Mesodermal cell (in vitro differentiated cells): ENCODE results near the gene CDKN2B-AS1.

Experiments used
- H3K27ac ChIP-seq: 2 replicates; pipeline ENCODE4 v1.7.0; 2013; ENCODE audit warnings: mild to moderate bottlenecking, low read depth, low read length, moderate library complexity; ENCODE audit not compliant: severe bottlenecking
- H3K36me3 ChIP-seq: 2 replicates; pipeline ENCODE4 v1.7.1; 2013; ENCODE audit warnings: mild to moderate bottlenecking, low read length, moderate library complexity; ENCODE audit not compliant: control insufficient read depth, insufficient read depth
- H3K4me1 ChIP-seq: one replicate; pipeline ENCODE4 v1.7.1; 2013; ENCODE audit warnings: mild to moderate bottlenecking, low read length; ENCODE audit not compliant: insufficient read depth, control insufficient read depth, poor library complexity, severe bottlenecking
- H3K4me3 ChIP-seq: 2 replicates; pipeline ENCODE4 v1.7.0; 2013; ENCODE audit warnings: low read length, control low read depth, mild to moderate bottlenecking; ENCODE audit not compliant: insufficient read depth, poor library complexity, severe bottlenecking; ENCODE audit errors: extremely low read depth
- H3K9me3 ChIP-seq: 2 replicates; pipeline ENCODE4 v1.7.1; 2013; ENCODE audit warnings: mild to moderate bottlenecking, low read length, moderate library complexity; ENCODE audit not compliant: control insufficient read depth
- WGBS, 2 experiments: methylation state at CpG; one replicate each; pipeline ENCODE4 v1.1.5; 2013; ENCODE audit warnings: missing lambda C conversion rate in 2 of 2; ENCODE audit not compliant: insufficient coverage in 2 of 2; 5-methylcytosine and 5-hydroxymethylcytosine counted together

The CDKN2B-AS1 gene

GRCh38 chr9:22111176-22111953 lies 116.8 kb downstream of the CDKN2B-AS1 start:
- H3K27ac ChIP-seq: no peak overlapping the region
- H3K9me3 ChIP-seq: no peaks in the 10 kb centered on the region
- no peaks in the 10 kb centered on the region for H3K36me3 ChIP-seq
- H3K4me3 ChIP-seq: no peak overlapping the region
- WGBS, 2 experiments: no CpG with 5 or more reads among the region's 2 CpGs
- peaks cover 47% of the 10 kb centered on the region for H3K4me1 ChIP-seq

- H3K36me3 ChIP-seq: no peaks in the 10 kb centered on the region
- no peak overlapping the region for H3K4me3 ChIP-seq
- no peak overlapping the region for H3K27ac ChIP-seq
- peaks cover 49% of the 10 kb centered on the region for H3K4me1 ChIP-seq
- no peaks in the 10 kb centered on the region for H3K9me3 ChIP-seq
These were observed 117.3 kb downstream of the CDKN2B-AS1 start for GRCh38 chr9:22111954-22112247.

- no peaks in the 10 kb centered on the region for H3K9me3 ChIP-seq
- WGBS, 2 experiments: 89 to 95% methylated on average over 6 to 7 of the region's 12 CpGs
- no peaks in the 10 kb centered on the region for H3K36me3 ChIP-seq
- H3K4me1 ChIP-seq: peaks cover 53% of the 10 kb centered on the region
- no peak overlapping the region for H3K4me3 ChIP-seq
- H3K27ac ChIP-seq: no peak overlapping the region
These were observed 118.6 kb downstream of the CDKN2B-AS1 start for GRCh38 chr9:22112870-22113821.

- H3K27ac ChIP-seq: no peak overlapping the region
- H3K9me3 ChIP-seq: no peaks in the 10 kb centered on the region
- no peak overlapping the region for H3K4me3 ChIP-seq
- H3K4me1 ChIP-seq: peaks cover 61% of the 10 kb centered on the region
- no peaks in the 10 kb centered on the region for H3K36me3 ChIP-seq
These were observed 120.4 kb downstream of the CDKN2B-AS1 start for GRCh38 chr9:22114956-22115355.

GRCh38 chr9:22116758-22117157 lies 122.2 kb downstream of the CDKN2B-AS1 start:
- no peak overlapping the region for H3K27ac ChIP-seq

GRCh38 chr9:22117511-22118384 lies 123.2 kb downstream of the CDKN2B-AS1 start:
- Histone ChIP-seq H3K27ac (peak overlapping the region; percentile 61), H3K9me3 (peaks cover 6% of the 10 kb centered on the region)
- WGBS, 2 experiments: 16 to 20% methylated on average over 6 to 8 of the region's 9 CpGs

More at GRCh38 chr9:22116758-22117157, 122.2 kb downstream of the CDKN2B-AS1 start:
- no peaks in the 10 kb centered on the region for H3K9me3 ChIP-seq
- peaks cover 59% of the 10 kb centered on the region for H3K4me1 ChIP-seq
- H3K36me3 ChIP-seq: no peaks in the 10 kb centered on the region
- H3K4me3 ChIP-seq: no peak overlapping the region

GRCh38 chr9:22118810-22119521 lies 124.4 kb downstream of the CDKN2B-AS1 start:
- peaks cover 43% of the 10 kb centered on the region for H3K4me1 ChIP-seq
- H3K27ac ChIP-seq: no peak overlapping the region
- 95 to 100% methylated on average over 2 to 4 of the region's 5 CpGs for WGBS, 2 experiments
- no peaks in the 10 kb centered on the region for H3K36me3 ChIP-seq
- H3K9me3 ChIP-seq: peaks cover 15% of the 10 kb centered on the region
- no peak overlapping the region for H3K4me3 ChIP-seq

More at GRCh38 chr9:22117511-22118384, 123.2 kb downstream of the CDKN2B-AS1 start:
- H3K36me3 ChIP-seq: no peaks in the 10 kb centered on the region
- H3K4me1 ChIP-seq: peaks cover 53% of the 10 kb centered on the region
- H3K4me3 ChIP-seq: no peak overlapping the region

- Histone ChIP-seq H3K27ac (no peak overlapping the region), H3K9me3 (peaks cover 15% of the 10 kb centered on the region), H3K4me1 (peaks cover 37% of the 10 kb centered on the region), H3K4me3 (no peak overlapping the region), H3K36me3 (no peaks in the 10 kb centered on the region)
- 17% methylated on average over 2 of the region's 3 CpGs; no CpG with 5 or more reads in 1 of the 2 experiments for WGBS, 2 experiments
These were observed 125.0 kb downstream of the CDKN2B-AS1 start for GRCh38 chr9:22119522-22120158.

GRCh38 chr9:22120159-22120549 lies 125.6 kb downstream of the CDKN2B-AS1 start:
- Histone ChIP-seq H3K4me1 (peaks cover 32% of the 10 kb centered on the region), H3K4me3 (no peak overlapping the region), H3K9me3 (peaks cover 15% of the 10 kb centered on the region), H3K36me3 (no peaks in the 10 kb centered on the region), H3K27ac (no peak overlapping the region)
- 100% methylated on average over 1 of the region's 1 CpG; no CpG with 5 or more reads in 1 of the 2 experiments for WGBS, 2 experiments
